Parathyroid adenoma (tissue), 2 donors: Measurements from ENCODE around the gene HINT1.
"Not testable (repeated sequence)": the region's sequence is repeated elsewhere in the genome, so short reads cannot be mapped to it uniquely, and the experiment has no call there.

Source experiments
- H2AFZ ChIP-seq: fragments of 300-600 bp; sonication (generic); one replicate; pipeline ENCODE4 v1.7.0; 2017; ENCODE audit warnings: antibody characterized with exemption, mild to moderate bottlenecking
- H3K27ac ChIP-seq: fragments of 300-600 bp; sonication (generic); one replicate; pipeline ENCODE4 v1.7.0; 2017
- H3K27me3 ChIP-seq: fragments of 300-600 bp; sonication (generic); one replicate; pipeline ENCODE4 v1.7.0; 2017; ENCODE audit warnings: low read length; ENCODE audit not compliant: control insufficient read depth, insufficient read depth
- H3K36me3 ChIP-seq: fragments of 300-600 bp; sonication (generic); one replicate; pipeline ENCODE4 v1.7.0; 2017; ENCODE audit warnings: low read length; ENCODE audit not compliant: control insufficient read depth, insufficient read depth
- H3K4me1 ChIP-seq: fragments of 300-600 bp; sonication (generic); one replicate; pipeline ENCODE4 v1.7.0; 2017; ENCODE audit warnings: control low read depth
- H3K4me2 ChIP-seq: fragments of 300-600 bp; sonication (generic); one replicate; pipeline ENCODE4 v1.7.0; 2017; ENCODE audit warnings: low read length
- H3K4me3 ChIP-seq: fragments of 300-600 bp; sonication (generic); one replicate; pipeline ENCODE4 v1.7.0; 2017; ENCODE audit warnings: low read depth, low read length
- H3K79me2 ChIP-seq: fragments of 300-600 bp; sonication (generic); one replicate; pipeline ENCODE4 v1.7.0; 2017; ENCODE audit warnings: control low read depth
- H3K9ac ChIP-seq: fragments of 300-600 bp; sonication (generic); one replicate; pipeline ENCODE4 v1.7.0; 2017; ENCODE audit warnings: mild to moderate bottlenecking
- H3K9me3 ChIP-seq: fragments of 300-600 bp; sonication (generic); one replicate; pipeline ENCODE4 v1.7.0; 2017; ENCODE audit warnings: low read length; ENCODE audit not compliant: control insufficient read depth
- CTCF ChIP-seq: fragments of 300-600 bp; sonication (generic); IDR thresholded peaks from one replicate; pipeline ENCODE4 v1.7.0; 2017; ENCODE audit warnings: antibody characterized with exemption, mild to moderate bottlenecking
- donor health status: primary hyperparathyroidism.

HINT1 gene

GRCh38 chr5:131195696-131196095 lies 30.6 kb upstream of the HINT1 start:
- no peak overlapping the region for H3K4me2 ChIP-seq
- no peak overlapping the region for H3K9ac ChIP-seq
- H3K4me1 ChIP-seq = no peaks in the 10 kb centered on the region
- TF ChIP-seq CTCF = no peak
- H2AFZ ChIP-seq = no peak overlapping the region
- H3K4me3 ChIP-seq = no peak overlapping the region
- H3K27ac ChIP-seq = no peak overlapping the region
- H3K27me3 ChIP-seq = no peaks in the 10 kb centered on the region
- no peaks in the 10 kb centered on the region for H3K79me2 ChIP-seq
- no peaks in the 10 kb centered on the region for H3K36me3 ChIP-seq
- no peaks in the 10 kb centered on the region for H3K9me3 ChIP-seq

GRCh38 chr5:131194725-131195124 lies 29.7 kb upstream of the HINT1 start:
- H3K36me3 ChIP-seq = no peaks in the 10 kb centered on the region
- no peak overlapping the region for H2AFZ ChIP-seq
- no peak overlapping the region for H3K4me3 ChIP-seq
- no peaks in the 10 kb centered on the region for H3K4me1 ChIP-seq
- H3K9ac ChIP-seq = no peak overlapping the region
- no peak for TF ChIP-seq CTCF
- H3K4me2 ChIP-seq = no peak overlapping the region
- no peaks in the 10 kb centered on the region for H3K9me3 ChIP-seq
- H3K27ac ChIP-seq = no peak overlapping the region
- no peaks in the 10 kb centered on the region for H3K79me2 ChIP-seq
- no peaks in the 10 kb centered on the region for H3K27me3 ChIP-seq

- not testable (repeated sequence) for H3K4me2 ChIP-seq, H3K4me1 ChIP-seq, H3K79me2 ChIP-seq, H3K4me3 ChIP-seq, H3K36me3 ChIP-seq, H3K9ac ChIP-seq, H3K9me3 ChIP-seq, H3K27ac ChIP-seq, H2AFZ ChIP-seq, H3K27me3 ChIP-seq
Observed at GRCh38 chr5:131193897-131194296, 28.8 kb upstream of the HINT1 start.

GRCh38 chr5:131193106-131193505 lies 28.1 kb upstream of the HINT1 start:
- no peak overlapping the region for H3K4me3 ChIP-seq
- H3K27me3 ChIP-seq = no peaks in the 10 kb centered on the region
- H3K9ac ChIP-seq = no peak overlapping the region
- H2AFZ ChIP-seq = no peak overlapping the region
- no peaks in the 10 kb centered on the region for H3K9me3 ChIP-seq
- H3K4me1 ChIP-seq = no peaks in the 10 kb centered on the region
- no peaks in the 10 kb centered on the region for H3K79me2 ChIP-seq
- TF ChIP-seq CTCF = no peak
- no peaks in the 10 kb centered on the region for H3K36me3 ChIP-seq
- H3K27ac ChIP-seq = no peak overlapping the region
- no peak overlapping the region for H3K4me2 ChIP-seq

- Histone ChIP-seq H3K4me3 (no peak overlapping the region), H3K9me3 (no peaks in the 10 kb centered on the region), H3K27ac (no peak overlapping the region), H3K79me2 (no peaks in the 10 kb centered on the region), H3K27me3 (no peaks in the 10 kb centered on the region), H3K4me2 (no peak overlapping the region), H3K9ac (no peak overlapping the region), H2AFZ (no peak overlapping the region), H3K4me1 (no peaks in the 10 kb centered on the region), H3K36me3 (no peaks in the 10 kb centered on the region)
- no peak for TF ChIP-seq CTCF
Observed at GRCh38 chr5:131186561-131187256, 21.7 kb upstream of the HINT1 start.
